IMR-90 (cell line): Measurements from ENCODE around the gene SPAG8.

Experiments used
- CHD1 ChIP-seq: IDR thresholded peaks from 2 replicates; pipeline ENCODE4 v1.6.1; 2012; ENCODE audit warnings: low read depth, low read length, improper control_type of control experiment
- FOS ChIP-seq: fragments of 150-350 bp; IDR thresholded peaks from 2 replicates; pipeline ENCODE4 v1.6.1; 2016; ENCODE audit warnings: low read depth, low read length
- TF ChIP-seq, protein P1 (sequence below): conservative IDR thresholded peaks from 2 replicates; pipeline ENCODE4 v1.5.1; 2012; ENCODE audit warnings: mild to moderate bottlenecking, low read depth, low read length, improper control_type of control experiment

DNA sequence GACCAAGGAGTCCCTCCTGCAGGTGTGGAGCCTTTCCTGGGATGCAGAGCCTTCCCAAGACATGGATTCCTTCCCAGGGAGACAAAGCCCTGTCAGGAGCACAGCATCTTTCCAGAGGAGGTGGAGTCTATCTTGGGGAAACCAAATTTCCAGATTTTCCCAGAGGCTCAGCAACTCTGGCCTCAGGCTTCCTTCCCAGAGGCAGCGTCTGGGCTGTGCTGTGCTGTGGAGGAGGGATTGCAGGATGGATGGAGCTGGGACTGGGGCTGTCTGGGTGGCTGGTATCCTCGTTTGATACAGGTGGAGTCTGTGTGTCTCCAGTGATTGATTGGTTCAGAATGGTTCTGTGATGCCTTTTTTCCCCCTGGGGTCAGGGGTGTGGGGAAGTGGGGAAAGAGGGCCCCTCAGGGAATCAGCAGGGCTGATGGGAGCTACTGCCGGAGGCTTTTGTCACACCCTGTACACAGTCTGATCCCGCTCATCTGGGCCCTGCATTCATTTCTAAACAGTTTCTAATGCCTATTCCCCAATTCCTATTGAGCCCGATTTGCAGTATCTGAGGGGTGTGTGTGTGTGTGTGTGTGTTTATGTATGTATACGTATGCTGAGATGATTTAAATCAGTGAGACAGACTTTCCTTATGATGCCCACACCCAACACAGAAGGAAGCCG is 42.2 kb upstream of the SPAG8 start:
- TF ChIP-seq, protein P1, sequence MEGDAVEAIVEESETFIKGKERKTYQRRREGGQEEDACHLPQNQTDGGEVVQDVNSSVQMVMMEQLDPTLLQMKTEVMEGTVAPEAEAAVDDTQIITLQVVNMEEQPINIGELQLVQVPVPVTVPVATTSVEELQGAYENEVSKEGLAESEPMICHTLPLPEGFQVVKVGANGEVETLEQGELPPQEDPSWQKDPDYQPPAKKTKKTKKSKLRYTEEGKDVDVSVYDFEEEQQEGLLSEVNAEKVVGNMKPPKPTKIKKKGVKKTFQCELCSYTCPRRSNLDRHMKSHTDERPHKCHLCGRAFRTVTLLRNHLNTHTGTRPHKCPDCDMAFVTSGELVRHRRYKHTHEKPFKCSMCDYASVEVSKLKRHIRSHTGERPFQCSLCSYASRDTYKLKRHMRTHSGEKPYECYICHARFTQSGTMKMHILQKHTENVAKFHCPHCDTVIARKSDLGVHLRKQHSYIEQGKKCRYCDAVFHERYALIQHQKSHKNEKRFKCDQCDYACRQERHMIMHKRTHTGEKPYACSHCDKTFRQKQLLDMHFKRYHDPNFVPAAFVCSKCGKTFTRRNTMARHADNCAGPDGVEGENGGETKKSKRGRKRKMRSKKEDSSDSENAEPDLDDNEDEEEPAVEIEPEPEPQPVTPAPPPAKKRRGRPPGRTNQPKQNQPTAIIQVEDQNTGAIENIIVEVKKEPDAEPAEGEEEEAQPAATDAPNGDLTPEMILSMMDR = no peak
- TF ChIP-seq CHD1 = no peak
- TF ChIP-seq FOS = no peak
